ENCODE measurements around the gene CARD19.

Gene CARD19

GRCh38 chr9:93064392-93065134, 31.5 kb upstream of the CARD19 start:
- DNase-seq: peak in 1 of 2 experiments; percentile 68

GRCh38 chr9:93065135-93065720, 30.8 kb upstream of the CARD19 start:
- DNase-seq: no peak

- no peak for DNase-seq
Measured at GRCh38 chr9:93066978-93067603, 28.9 kb upstream of the CARD19 start.

- DNase-seq: no peak
Measured at GRCh38 chr9:93068956-93069355, 27.1 kb upstream of the CARD19 start.

GRCh38 chr9:93071464-93071863, 24.6 kb upstream of the CARD19 start:
- DNase-seq: peak; percentile 14 to 49

GRCh38 chr9:93072383-93072795, 23.6 kb upstream of the CARD19 start:
- DNase-seq: peak; percentile 13 to 45

- no peak for DNase-seq
Measured at GRCh38 chr9:93076101-93076791, 19.8 kb upstream of the CARD19 start.

- DNase-seq: no peak
Measured at GRCh38 chr9:93076792-93077128, 19.3 kb upstream of the CARD19 start.

- DNase-seq: no peak
Measured at GRCh38 chr9:93077367-93077766, 18.6 kb upstream of the CARD19 start.

GRCh38 chr9:93077811-93078210, 18.2 kb upstream of the CARD19 start:
- DNase-seq: no peak

GRCh38 chr9:93079371-93079770, 16.6 kb upstream of the CARD19 start:
- DNase-seq: no peak

- DNase-seq: no peak
Measured at GRCh38 chr9:93080406-93080805, 15.6 kb upstream of the CARD19 start.

GRCh38 chr9:93081081-93081529, 14.9 kb upstream of the CARD19 start:
- no peak for DNase-seq

- no peak for DNase-seq
Measured at GRCh38 chr9:93081931-93082330, 14.1 kb upstream of the CARD19 start.

- no peak for DNase-seq
Measured at GRCh38 chr9:93082841-93083411, 13.1 kb upstream of the CARD19 start.

GRCh38 chr9:93083592-93084470, 12.2 kb upstream of the CARD19 start:
- no peak for DNase-seq

- no peak for DNase-seq
Measured at GRCh38 chr9:93084471-93084881, 11.5 kb upstream of the CARD19 start.

GRCh38 chr9:93085676-93086075, 10.3 kb upstream of the CARD19 start:
- no peak for DNase-seq

GRCh38 chr9:93086447-93087224, 9.4 kb upstream of the CARD19 start:
- no peak for DNase-seq

- no peak for DNase-seq
Measured at GRCh38 chr9:93087971-93088655, 7.9 kb upstream of the CARD19 start.

GRCh38 chr9:93088656-93089015, 7.4 kb upstream of the CARD19 start:
- DNase-seq: no peak
